Measurements from ENCODE around the gene TRAFD1. TPM values are rescaled to one million over a fixed set of nuclear protein-coding genes. Genes with fewer than 3 reads are reported as not detected.

TRAFD1 gene, protein sequence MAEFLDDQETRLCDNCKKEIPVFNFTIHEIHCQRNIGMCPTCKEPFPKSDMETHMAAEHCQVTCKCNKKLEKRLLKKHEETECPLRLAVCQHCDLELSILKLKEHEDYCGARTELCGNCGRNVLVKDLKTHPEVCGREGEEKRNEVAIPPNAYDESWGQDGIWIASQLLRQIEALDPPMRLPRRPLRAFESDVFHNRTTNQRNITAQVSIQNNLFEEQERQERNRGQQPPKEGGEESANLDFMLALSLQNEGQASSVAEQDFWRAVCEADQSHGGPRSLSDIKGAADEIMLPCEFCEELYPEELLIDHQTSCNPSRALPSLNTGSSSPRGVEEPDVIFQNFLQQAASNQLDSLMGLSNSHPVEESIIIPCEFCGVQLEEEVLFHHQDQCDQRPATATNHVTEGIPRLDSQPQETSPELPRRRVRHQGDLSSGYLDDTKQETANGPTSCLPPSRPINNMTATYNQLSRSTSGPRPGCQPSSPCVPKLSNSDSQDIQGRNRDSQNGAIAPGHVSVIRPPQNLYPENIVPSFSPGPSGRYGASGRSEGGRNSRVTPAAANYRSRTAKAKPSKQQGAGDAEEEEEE
- 35.2 and 37.8 TPM in 2 replicates for total RNA-seq (2021)
- percentile 70 among the genes with signal in this experiment for Bru-seq, nascent RNA
- BruChase-seq, experiment 1, labeled RNA remaining after a 2-hour chase: percentile 73 among the genes with signal in this experiment
- percentile 72 among the genes with signal in this experiment for BruChase-seq, experiment 2, labeled RNA remaining after a 6-hour chase
- long read RNA-seq, transcript TRAFD1-202 (12 exons, 2,697 nt): major isoform, 105 of 141 reads
- long read RNA-seq, transcript TRAFD1-201 (12 exons, 3,178 nt): minor isoform, 16 of 141 reads
- long read RNA-seq, partial matches to known transcripts: 9 of 141 reads
- long read RNA-seq, other reads (novel, unspliced or antisense): 11 of 141 reads

DNA sequence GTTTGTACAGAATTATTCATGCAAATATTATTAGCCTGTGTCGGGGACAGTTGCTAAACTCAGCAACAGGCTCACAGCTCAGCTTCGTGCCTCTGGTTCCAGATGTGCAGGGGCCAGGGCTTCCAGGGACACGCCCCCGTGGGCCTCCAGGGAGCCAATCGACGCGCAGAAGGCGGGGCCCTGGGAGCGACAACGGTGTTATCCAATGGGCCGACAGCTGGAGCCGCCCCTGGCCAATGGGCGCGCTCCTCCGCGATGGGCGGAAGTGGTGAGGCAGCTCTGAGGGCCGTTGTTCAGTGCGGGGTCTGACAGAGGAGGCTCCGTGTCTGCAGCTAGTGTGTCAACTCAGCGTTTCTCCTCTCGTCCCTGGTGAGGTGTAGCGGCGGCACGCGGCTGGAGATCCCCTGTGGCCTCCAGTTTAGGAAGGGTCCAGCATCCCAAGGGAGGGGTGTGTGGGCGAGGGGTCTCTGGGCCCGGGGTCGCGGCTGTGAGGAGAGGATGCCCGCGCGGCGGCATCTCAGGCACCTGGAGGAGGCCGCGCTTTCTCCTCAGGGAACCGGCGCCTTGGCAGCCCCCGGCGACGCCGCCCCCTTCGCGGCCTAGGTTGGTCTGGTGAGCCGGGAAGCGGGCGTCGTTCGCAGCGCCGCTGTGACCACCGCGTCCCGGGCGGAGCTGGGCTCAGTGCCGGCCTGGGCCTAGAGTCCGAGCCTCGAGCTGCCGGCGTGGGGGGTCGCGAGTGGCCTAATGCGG lies at the start of gene TRAFD1:
Gene TRAFD1, plus strand, starts transcription at position 311 of the 750 bp plus-strand sequence. CDS start 4,963 bp downstream, outside the sequence.
- intact Hi-C loops (cut with micrococcal nuclease; ENCODE audit: unreplicated experiment): loop anchor here (1.0 kb wide), 1 partner anchor 17 kb away; the partner anchor contains the start of gene NAA25

DNA sequence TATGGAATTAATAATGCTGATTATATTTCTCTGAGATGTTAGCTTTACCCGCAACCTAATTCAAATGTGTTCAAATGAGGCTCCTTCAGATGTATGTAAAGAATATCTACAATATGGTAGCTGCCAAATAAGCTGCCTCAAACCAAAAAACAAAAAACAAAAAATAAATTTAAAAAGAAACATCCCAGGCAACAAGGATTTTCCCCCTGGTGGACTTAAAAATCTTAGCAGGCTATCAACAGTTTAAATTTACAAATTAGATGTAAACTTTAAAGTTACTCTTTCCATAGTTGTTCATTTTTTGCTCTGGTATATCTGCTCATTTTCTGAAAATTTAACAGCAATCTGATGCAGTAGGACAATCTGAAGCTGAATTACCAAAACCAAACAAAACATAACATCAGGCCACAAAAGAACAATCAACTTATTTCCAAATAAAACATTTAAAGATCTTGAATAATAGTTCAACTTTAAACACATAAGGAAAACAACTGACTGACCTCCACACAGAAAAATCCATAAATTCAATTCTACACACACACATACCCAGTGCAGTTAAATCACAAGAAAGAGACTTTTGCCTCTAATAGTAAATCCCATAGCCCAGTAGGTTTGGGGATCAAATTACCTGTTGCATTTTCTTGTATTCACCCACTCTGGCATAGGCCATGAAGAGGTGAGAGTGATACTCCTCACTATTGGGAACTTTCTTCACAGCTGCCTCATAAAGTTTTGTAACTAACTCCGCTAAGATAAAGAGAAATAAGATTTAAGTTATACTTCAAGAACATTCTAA lies 38.1 kb upstream of the TRAFD1 start:
- CTCF ChIA-PET: interaction anchor here (0.6 to 0.7 kb wide), 2 partner anchors 314 to 452 kb away, joined by 3 to 5 read pairs; no protein-coding TSS in a partner anchor
- Histone ChIP-seq H3K36me3 (ENCODE audit: insufficient read depth, low read length, poor library complexity, severe bottlenecking) (peaks cover 63% of the 10 kb centered on the region), H3K4me3 (ENCODE audit: low read depth, low read length, poor library complexity, severe bottlenecking) (no peak overlapping the region), H3K9me3 (ENCODE audit: low read depth, low read length, poor library complexity, severe bottlenecking) (no peaks in the 10 kb centered on the region), H3K4me1 (ENCODE audit: insufficient read depth, low read length, poor library complexity, severe bottlenecking) (no peaks in the 10 kb centered on the region), H3K27me3 (replicated peaks; ENCODE audit: insufficient read depth, low read depth, low read length, poor library complexity) (no peaks in the 10 kb centered on the region), H3K27ac (ENCODE audit: low read depth, low read length, poor library complexity, severe bottlenecking) (no peak overlapping the region)
- intact Hi-C loops (cut with micrococcal nuclease; ENCODE audit: unreplicated experiment): no loop called here
- DNase-seq (ENCODE audit: low spot score): no peak
- TF ChIP-seq, protein P1, sequence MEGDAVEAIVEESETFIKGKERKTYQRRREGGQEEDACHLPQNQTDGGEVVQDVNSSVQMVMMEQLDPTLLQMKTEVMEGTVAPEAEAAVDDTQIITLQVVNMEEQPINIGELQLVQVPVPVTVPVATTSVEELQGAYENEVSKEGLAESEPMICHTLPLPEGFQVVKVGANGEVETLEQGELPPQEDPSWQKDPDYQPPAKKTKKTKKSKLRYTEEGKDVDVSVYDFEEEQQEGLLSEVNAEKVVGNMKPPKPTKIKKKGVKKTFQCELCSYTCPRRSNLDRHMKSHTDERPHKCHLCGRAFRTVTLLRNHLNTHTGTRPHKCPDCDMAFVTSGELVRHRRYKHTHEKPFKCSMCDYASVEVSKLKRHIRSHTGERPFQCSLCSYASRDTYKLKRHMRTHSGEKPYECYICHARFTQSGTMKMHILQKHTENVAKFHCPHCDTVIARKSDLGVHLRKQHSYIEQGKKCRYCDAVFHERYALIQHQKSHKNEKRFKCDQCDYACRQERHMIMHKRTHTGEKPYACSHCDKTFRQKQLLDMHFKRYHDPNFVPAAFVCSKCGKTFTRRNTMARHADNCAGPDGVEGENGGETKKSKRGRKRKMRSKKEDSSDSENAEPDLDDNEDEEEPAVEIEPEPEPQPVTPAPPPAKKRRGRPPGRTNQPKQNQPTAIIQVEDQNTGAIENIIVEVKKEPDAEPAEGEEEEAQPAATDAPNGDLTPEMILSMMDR (conservative IDR thresholded peaks at IDR 0.05; ENCODE audit: low read depth, low read length): no peak; the same call in 1 of the 2 replicates
- TF ChIP-seq EZH2 (IDR thresholded peaks at IDR 0.05; ENCODE audit: borderline replicate concordance, low read depth, low read length, poor library complexity, severe bottlenecking): no peak
- POLR2A ChIA-PET (ENCODE audit: low non-redundant PET): no interaction called here
- TSS peak; percentile 8 for BruUV-seq (replicated peaks)

More for the DNA sequence above, at the start of gene TRAFD1:
- POLR2A ChIA-PET (ENCODE audit: low non-redundant PET): interaction anchor here (0.6 kb wide), 1 partner anchor 181 kb away, joined by 13 read pairs; no protein-coding TSS in a partner anchor
- Histone ChIP-seq H3K36me3 (ENCODE audit: insufficient read depth, low read length, poor library complexity, severe bottlenecking) (no peaks in the 10 kb centered on the region), H3K4me1 (ENCODE audit: insufficient read depth, low read length, poor library complexity, severe bottlenecking) (peaks cover 41% of the 10 kb centered on the region), H3K27ac (ENCODE audit: low read depth, low read length, poor library complexity, severe bottlenecking) (peak within 1 kb of the TSS; percentile 84), H3K27me3 (replicated peaks; ENCODE audit: insufficient read depth, low read depth, low read length, poor library complexity) (no peaks in the 10 kb centered on the region), H3K9me3 (ENCODE audit: low read depth, low read length, poor library complexity, severe bottlenecking) (no peaks in the 10 kb centered on the region), H3K4me3 (ENCODE audit: low read depth, low read length, poor library complexity, severe bottlenecking) (peak within 1 kb of the TSS; percentile 84)
- peak; percentile 99 for DNase-seq (ENCODE audit: low spot score)
- CTCF ChIA-PET: interaction anchor here (0.5 kb wide), 2 partner anchors 18 to 448 kb away, joined by 3 to 11 read pairs; no protein-coding TSS in a partner anchor
- TF ChIP-seq, protein P1 (conservative IDR thresholded peaks at IDR 0.05; ENCODE audit: low read depth, low read length): no peak
- no peak for TF ChIP-seq EZH2 (IDR thresholded peaks at IDR 0.05; ENCODE audit: borderline replicate concordance, low read depth, low read length, poor library complexity, severe bottlenecking)
- BruUV-seq (replicated peaks): no TSS peak

Data from A673 (cell line).